Activated T-cell treated with anti-CD3 and anti-CD28 coated beads for 48 hours (primary cell): ENCODE data around the gene KRT76.
"Not testable (repeated sequence)": the region's sequence is repeated elsewhere in the genome, so short reads cannot be mapped to it uniquely, and the experiment has no call there.

Source experiments
- DNase-seq: peaks from one replicate; pipeline ENCODE4 v3.0.0-alpha.2; 2020; ENCODE audit warnings: low read depth

Gene KRT76

DNA sequence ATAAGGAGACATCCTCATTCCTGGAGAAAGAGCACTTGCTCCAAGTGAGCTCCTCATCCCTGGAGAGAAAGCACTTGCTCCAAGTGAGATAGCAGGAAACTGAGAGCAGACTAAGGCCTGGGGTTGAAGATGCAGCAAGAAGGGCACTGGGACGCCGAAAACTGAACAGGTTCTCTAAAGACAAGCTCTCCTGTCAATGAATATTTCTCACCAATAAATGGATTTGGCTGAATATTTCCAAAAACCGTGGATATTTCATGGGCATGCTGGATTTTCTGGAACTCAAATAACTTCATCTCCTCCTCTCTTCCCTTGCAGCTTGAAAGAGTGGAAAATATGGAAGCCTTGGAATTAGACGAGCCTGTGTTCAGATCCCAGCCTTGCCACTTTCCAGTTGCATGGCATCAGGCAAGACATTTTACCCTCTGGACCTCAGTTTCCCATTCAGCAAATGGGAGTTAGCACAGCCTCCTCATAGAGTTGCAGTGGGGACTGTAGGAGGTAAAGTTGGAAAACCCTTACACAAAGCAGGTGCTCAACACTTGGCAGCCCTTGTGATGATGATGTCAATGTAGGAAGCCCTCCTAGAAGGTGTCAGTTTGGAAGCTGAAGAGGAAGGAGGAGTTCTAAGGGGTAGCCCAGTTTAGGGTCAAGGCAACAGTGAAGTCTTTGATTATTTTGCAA, 4.4 kb upstream of the KRT76 start:
- no peak for DNase-seq

DNA sequence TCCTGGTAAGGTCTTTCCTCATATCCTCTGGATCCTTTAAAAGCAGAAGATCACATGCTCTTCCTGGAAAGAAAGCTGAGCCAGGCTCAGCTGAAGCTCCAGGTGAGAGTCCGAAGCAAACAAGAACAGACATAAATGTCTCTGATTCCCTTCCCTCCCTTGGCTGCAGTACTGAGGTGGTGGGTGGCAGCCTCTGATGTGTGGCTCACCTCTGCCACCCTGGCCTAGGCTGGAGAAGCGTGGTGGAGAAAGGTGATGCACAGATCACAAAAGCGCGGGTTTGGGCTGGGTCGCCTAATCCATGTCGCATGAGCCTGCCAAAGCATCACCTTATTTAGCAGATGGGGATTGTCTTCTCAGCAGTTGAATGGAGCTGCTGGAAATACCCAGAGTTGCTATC, 2.8 kb upstream of the KRT76 start:
- DNase-seq: no peak

DNA sequence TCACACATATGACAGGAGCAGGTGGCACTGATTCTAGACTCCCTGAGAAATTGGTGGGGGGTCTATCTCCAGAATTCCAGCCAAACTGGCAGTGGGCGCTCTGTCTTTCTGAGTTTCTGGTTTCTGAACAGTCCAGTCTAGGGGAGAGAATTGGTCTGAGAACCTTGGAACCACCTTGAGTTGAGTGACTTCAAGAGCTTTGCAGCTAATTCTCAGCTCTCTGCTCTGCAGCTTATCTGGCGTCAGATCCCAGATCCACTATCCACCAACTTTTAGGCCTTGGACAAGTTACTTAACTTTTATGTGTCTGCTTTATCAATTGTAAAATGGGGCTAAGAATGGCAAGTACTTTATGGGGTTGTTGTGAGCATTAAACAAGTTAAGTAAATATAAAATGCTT, 1.7 kb upstream of the KRT76 start:
- DNase-seq: no peak

DNA sequence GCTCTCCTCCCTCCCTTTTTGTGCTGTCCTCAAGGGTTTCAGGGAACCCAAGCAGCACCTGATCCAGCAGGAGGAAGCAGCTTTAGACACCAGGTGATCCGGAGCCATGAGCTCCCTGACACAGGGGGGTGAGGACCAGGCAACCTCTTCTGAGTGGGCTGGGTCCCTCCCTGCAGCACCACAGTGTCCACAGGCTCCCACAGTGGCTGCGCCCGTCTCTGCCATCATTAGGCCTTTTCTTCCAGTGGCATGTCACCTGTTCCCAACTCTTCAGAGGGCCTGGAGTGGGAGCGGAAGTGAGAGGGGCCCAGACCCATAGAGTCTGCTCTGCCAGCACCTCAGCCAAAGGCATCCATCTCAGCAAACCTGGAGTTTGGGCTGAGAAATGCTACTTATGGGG, 421 bp upstream of the KRT76 start:
- no peak for DNase-seq

DNA sequence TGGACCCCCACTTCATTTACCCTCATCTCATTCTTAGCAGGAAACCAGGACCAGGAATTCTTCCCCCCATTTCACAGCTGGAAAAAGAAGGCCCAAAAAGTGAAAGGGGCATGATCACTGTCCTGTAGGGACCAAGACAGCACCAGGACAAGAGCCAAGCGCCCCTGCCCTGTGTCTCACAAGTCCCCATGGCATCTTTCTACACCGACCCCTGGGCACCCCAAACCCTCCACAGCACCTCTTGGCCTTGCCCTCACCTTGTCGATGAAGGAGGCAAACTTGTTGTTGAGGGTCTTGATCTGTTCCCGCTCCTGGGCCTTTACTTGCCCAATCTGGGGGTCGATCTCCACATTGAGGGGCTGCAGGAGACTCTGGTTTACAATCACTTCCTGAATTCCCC, 710 bp downstream of the KRT76 start:
- DNase-seq: no peak

DNA sequence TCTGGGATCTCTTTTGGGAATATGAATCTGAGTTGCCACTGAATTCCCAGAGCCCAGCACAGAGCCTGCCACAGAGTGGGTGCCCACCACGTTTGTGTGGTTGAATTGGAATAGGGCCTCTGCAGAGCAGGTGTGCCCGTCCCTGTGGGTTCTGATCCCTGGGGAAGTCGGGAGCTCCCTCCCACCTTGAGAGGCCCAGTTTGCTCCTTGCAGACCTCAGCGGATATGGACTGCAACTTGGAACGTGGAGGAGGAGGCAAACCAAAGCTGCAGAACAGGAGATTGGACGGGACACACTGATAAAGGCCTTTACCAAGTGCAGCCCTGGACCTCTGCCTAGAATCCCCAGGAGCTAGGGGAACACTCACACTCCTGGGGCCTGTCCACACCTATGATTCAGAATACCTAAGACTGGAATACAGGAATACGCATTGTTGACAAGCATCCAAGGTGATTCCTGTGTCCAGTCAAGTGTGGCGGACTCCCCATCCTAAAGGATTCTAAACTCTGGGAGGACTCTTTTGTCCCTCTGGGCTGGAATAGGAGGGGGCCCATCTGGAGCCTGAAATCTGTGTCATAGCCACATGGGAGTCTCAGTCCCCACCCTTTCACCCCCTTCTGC, 2.4 kb downstream of the KRT76 start:
- no peak for DNase-seq

DNA sequence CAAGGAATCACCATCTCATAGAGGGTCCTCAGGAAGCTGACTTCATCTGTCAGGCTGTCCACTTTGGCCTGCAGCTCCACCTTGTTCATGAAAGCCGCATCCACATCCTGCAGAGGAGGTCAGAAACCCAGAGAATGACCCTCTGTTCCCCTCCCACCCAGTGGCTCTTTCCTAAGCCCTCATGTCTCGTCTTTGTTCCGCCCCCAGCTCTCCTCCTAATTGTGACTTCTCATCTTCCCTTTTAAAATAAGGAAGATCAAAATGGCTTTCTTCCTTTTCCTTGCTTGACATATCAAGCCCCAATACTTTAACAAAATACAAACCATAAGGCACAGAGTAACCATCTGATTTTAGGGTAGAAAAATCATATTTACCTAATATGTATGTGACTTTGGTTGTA, 4.4 kb downstream of the KRT76 start:
- no peak for DNase-seq

DNA sequence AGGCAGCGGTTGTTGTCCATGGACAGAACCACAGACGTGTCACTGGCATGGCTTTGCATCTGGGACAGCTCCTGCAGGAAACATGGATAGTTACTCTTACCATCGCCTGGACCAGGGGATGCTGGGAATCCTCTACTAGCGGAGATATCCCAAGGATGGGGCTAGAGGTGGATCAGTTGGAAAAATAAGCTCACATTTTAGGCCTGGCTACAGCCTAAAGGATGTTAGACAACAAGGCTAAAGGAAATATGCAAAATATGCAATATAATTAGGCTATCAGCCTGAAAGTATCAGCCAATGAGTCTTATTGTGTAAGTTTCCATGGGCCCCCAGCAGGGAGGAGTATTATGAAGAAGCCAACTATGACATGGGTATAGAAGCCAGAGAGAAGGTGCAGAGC, 5.0 kb downstream of the KRT76 start:
- DNase-seq: no peak

DNA sequence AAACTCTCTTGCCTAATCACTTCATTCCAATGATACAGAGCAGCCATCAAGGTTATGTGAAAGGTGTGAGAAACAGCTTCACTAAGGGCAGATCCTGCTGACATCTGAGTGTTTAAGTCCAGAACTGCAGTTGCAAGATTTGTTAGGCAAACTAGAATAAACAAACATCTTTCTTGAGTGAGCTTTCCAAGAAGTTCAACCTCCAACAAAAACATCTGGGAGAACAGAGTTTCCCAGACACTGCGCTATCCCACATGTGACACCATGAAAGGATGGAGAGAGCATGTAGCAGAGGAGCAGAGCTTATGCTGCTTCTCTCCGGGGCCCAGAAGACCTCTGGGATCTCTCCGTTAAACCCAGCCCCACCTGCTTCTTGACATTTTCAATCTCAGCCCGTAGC, 5.6 kb downstream of the KRT76 start:
- DNase-seq: no peak

DNA sequence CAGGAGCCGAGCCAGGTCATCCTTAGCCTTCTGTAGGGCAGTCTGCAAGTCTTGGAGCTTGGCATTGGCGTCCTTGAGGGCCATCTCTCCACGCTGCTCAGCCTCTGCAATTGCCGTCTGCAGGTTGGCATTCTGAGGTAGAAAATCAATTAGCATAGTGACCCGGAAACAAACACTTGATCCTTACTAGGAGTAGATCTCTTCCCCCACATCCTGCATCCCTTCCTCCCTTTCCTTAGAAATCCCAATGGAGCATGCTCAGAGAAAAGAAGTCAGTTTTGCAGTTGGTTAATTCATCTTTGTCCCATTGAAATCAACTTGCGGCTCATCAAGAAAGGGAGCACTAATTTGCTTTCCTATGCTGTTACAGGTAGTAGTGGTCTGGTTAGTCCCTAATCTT, 6.1 kb downstream of the KRT76 start:
- no peak for DNase-seq

DNA sequence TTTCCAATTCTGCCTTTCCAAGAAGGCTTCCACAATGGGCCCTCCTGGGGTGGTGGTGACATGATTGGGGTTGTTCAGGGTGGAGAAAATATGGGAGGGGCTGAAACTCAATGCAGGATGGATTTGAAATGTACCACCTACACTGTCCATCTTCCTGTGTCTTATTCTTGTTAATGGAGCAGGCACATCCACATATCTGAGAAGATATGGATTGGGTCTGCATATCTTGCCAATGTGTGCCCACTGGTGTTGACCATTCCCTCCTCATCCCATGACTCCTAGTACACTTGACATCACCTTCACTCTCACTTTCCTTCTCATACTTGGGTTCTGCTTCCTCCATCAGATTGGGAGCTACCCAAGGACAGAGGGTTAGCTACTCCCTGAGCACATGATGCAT, 7.2 kb downstream of the KRT76 start:
- no peak for DNase-seq

DNA sequence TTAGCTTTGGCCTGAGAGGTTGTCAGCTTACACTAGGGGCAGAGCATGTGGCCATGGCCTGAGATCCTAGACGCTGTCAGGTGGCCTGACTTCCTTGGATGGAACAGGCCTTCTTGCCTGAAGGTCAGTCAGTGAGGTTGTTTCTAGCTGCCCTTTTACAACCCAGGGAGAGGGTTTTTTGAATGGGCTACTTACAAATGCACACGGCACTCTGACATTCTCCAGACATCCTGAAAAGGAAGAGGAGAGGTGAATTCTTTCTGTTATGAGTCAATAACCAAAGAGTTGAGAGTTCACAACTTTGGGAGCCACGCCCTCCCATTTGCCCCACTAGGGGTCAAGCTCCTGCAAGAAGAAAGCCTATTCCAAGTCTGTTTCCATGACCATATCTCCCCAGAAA, 7.8 kb downstream of the KRT76 start:
- DNase-seq: no peak

DNA sequence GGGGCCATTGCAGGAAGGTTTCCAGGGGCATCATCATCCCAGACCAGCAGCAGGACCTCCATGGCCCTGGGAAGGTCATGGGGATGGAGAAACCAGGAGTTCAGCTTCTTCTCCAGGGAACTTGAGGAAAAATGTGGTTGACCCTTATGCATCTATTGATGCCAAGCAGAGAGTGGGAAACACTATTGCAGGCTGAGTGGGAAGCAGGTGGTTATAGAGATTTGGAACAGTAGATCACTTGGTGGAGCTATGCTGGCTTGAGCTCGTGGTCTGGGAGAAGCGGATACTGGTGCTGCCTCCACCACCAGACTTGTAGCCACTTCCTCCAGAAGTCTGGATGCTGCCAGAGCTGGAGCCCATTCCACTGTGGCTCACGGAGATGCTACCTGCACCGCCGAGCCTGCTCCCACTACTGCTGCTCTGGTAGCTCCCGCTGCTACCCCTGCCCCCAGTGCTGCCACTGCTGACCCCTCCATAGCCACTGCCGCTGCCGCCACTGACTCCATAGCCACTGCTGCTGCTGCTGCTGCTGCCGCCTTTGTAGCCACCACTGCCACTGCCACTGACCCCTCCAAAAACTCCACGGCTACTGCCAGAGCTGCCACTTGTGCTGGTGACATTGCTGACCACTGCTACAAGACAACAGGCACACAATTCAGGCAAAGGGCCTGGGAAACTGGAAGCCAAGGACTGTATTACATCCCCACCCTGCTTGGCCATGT, 8.5 kb downstream of the KRT76 start:
- DNase-seq: no peak

DNA sequence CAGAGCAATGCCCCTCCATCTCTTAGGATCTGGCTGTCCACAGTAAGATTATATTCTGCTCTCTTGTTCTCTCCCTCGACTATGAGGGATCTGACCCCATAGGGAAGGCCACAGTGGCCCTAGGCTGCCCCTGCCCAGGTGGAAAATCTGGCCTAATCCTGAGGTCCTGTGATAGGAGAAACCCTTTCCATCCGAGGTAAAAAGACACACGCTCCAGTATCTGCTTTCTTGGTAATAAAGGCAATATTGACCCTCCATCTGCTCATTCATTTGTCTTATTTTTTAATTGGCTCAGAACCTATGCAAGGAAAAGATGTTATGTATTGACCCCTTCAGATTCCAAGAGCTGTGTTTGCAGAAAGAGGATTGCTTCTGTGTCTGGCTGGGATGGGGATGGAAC, 9.7 kb downstream of the KRT76 start:
- DNase-seq: no peak

DNA sequence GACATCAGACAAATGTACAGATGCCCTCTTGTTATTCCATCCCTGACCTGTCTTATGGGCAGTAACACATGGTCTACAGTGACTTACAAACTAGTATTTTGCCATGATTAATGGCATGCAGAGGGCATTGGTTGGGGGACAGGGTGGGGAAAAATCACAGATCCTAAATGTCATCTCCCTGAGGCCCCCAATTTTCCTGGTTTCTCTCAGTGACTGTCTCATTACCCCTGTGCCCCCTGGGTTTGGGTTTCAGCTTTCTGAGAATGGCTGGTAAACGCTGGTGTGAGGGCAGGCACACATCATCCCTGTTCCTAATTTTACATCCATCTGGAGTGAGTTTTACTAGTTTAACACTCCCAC, 10.1 kb downstream of the KRT76 start:
- no peak for DNase-seq

DNA sequence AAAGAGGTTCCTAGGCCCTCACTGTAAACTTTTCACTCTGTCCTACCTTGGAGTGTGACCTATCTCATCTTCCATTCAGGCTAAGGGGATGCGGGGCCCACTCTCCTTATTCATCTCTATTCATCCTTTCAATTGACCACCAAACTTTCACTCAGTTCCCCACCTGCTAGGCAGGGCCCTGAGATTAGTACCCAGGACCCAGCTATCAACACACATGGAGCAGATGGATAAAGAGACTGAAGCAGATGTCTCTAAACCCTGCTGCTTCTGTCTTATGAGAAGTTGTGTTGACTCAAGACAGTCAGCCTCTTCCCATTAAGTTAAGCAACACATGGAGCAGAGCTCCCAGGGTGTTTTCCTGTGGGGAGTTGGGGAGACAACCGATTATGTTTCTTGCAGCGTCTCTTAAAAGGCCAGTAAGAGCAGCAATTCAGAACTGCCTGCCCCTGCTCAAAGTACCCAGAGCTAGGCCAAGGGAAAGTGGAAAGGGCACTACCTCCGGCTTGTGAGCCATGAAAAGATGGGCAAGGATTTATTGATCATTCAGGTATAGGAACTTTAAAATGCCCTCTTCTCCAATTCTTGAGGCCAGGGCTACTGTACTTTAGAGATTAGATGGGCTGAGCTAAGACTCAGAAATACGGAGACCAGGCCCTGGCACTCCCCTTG, 10.7 kb downstream of the KRT76 start:
- DNase-seq: no peak

DNA sequence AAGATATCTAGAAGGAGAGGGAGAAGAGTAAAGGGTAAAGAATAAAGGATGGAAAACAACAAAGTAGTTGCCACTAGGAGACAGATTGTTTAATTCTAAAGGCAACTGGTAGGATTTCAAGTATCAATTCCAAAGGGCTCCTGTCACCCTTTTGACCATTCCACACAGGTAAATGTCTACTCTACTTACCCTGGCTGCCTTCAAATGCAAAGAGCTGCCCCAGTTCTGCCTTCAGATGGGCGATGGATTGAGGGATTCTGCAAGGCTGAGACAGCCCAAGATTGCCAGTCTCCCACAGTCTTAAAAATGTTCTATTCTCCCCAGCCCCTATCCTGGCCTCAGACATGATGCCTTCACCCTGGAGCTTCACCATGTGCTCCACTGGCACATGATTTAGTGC, 11.4 kb downstream of the KRT76 start:
- DNase-seq: no peak

DNA sequence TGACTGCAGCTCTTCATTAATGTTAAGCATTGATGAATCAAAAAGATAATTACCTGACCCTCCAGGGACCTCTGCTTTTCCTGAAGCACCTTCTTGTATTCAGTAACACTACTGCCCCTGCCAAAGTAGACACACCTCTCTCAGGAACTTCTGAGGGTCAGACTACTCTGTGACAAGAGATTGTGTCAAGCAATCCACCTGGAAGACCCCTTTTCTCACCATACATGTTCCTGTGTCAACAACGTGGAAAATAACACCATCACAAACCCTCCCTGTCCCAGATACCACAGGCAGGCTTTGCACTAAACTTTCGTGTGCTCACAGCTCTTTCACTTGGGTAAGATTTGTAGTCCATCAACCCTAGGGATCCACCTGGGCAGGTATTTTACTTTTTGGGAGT, 13.2 kb downstream of the KRT76 start:
- DNase-seq: no peak

DNA sequence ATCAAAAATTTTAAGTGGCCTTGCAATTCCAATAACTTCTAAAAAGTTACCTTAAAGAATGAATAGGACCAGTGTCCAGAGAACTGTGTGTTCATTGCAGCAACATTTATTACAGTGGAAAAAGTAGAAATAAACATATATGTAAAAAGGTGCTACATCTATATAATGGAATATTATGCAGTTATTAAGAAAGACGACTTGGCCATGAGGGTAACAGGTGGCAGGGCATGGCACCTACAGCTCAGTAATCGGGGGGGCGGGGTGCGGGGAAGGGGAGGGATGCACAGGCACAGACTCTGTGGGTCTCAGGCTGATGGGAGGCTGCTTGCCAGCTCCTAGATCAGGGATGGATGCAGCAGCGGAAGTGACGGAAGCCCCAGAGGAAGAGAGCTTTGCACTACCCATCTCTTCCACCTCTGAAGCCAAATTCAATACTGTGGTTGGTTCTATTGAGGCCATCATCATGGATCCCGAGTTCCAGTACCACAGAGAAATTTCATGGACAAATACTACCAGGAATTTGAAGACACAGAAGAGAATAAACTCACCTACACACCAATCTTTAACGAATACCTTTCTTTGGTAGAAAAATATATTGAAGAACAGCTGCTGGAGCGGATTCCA, 14.0 kb downstream of the KRT76 start:
- DNase-seq: no peak

DNA sequence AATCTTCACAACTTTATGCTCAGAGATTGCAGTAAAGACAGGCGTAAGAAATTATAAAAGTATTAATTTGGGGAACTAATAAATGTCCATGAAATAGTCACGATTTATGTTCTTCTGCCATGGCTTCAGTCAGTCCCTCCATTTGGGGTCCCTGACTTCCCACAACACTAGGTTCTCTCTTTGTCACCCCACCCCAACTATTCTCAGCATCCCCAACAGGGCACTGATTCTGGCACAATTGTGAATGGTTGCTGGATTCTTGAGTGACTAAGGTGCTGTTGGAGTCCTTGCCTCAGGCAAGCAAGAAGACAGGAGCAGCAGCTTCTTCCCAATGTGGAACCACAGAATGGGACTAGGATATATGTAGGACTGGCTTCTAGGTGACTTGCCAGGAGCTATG, 15.3 kb downstream of the KRT76 start:
- no peak for DNase-seq

DNA sequence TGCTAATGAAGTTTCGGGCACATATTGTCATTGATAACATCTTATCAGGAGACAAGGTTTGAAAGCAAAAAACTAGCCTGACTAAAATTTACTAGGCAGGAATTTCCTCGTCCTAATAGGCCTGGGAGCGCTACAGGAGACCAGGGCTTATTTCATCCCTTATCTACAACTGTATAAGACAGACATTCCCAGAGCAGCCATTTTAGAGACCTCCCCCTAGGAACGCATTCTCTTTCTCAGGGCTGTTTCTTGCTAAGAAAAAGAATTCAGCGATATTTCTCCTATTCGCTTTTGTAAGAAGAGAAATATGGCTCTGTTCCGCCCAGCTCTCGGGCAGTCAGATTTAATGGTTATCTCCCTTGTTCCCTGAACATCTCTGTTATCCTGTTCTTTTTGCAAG, 15.9 kb downstream of the KRT76 start:
- not testable (repeated sequence) for DNase-seq

DNA sequence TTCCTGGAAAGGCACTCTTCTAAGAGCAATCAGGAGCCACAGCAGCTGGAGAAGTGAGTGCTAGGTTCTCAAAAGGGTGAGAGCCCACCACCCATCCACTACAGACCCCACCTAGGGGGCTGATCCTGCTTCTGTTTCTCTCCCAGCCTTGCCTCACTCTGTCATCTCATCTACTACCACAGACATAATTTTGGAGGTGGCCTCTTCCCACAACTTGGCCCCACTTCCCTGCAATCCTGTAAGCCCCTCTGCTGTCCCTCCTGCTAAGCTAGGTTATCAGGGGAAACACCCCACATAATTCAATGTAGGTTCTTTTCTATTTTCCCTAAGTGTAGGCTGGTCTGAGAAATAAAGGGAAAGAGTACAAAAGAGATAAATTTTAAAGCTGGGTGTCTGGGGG, 16.5 kb downstream of the KRT76 start:
- no peak for DNase-seq

DNA sequence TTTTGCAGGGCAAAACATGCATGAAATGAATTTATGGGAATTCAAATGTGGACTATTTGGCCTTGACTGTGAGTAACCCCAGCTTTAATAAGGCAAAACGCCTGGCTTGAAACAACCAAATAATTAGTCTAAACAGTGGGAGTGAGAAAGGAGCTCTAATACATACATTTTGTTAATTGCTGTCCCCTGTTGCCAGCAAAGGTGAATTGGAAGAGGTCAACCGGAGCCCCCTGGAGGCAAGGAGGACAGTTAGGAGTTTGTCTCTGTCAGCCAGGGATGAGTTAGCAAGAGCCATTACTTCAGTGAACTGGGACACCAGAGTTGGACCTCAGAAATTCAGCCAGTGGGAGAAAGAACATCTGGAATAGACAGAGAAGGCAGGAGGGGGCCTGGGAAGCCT, 17.4 kb downstream of the KRT76 start:
- DNase-seq: no peak
